Amniotic stem cell (primary cell): Measurements from ENCODE around the gene NTRK3.

ENCODE experiments used
- DNase-seq: peaks from one replicate; lab custom pipeline; 2025; lab: John Stamatoyannopoulos, UW

NTRK3 gene

GRCh38 chr15:88179562-88179961, 77.0 kb downstream of the NTRK3 start:
- DNase-seq = no peak

- DNase-seq = no peak
These were observed 77.9 kb downstream of the NTRK3 start for GRCh38 chr15:88178631-88179030.

- no peak for DNase-seq
These were observed 79.1 kb downstream of the NTRK3 start for GRCh38 chr15:88177451-88177850.

GRCh38 chr15:88174571-88174970, 82.0 kb downstream of the NTRK3 start:
- no peak for DNase-seq

- no peak for DNase-seq
These were observed 90.2 kb downstream of the NTRK3 start for GRCh38 chr15:88166082-88166993.

- DNase-seq = no peak
These were observed 94.9 kb downstream of the NTRK3 start for GRCh38 chr15:88161636-88162035.

- no peak for DNase-seq
These were observed 101.2 kb downstream of the NTRK3 start for GRCh38 chr15:88155310-88155709.

- no peak for DNase-seq
These were observed 103.9 kb downstream of the NTRK3 start for GRCh38 chr15:88152672-88153071.

- DNase-seq = no peak
These were observed 108.8 kb downstream of the NTRK3 start for GRCh38 chr15:88147760-88148159.

GRCh38 chr15:88144921-88145653, 111.5 kb downstream of the NTRK3 start:
- no peak for DNase-seq

GRCh38 chr15:88142121-88142520, 114.4 kb downstream of the NTRK3 start:
- no peak for DNase-seq

GRCh38 chr15:88141269-88141889, 115.2 kb downstream of the NTRK3 start:
- DNase-seq = no peak

- no peak for DNase-seq
These were observed 116.1 kb downstream of the NTRK3 start for GRCh38 chr15:88140398-88140797.

GRCh38 chr15:88139936-88140335, 116.6 kb downstream of the NTRK3 start:
- DNase-seq = no peak

- no peak for DNase-seq
These were observed 122.7 kb downstream of the NTRK3 start for GRCh38 chr15:88133795-88134194.

GRCh38 chr15:88132499-88132898, 124.0 kb downstream of the NTRK3 start:
- DNase-seq = no peak

GRCh38 chr15:88131937-88132336, 124.6 kb downstream of the NTRK3 start:
- DNase-seq = no peak

GRCh38 chr15:88127432-88127790, 129.1 kb downstream of the NTRK3 start:
- DNase-seq = no peak

GRCh38 chr15:88126695-88127431, 129.7 kb downstream of the NTRK3 start:
- DNase-seq = no peak

GRCh38 chr15:88125576-88125975, 131.0 kb downstream of the NTRK3 start:
- no peak for DNase-seq

- DNase-seq = no peak
These were observed 132.3 kb downstream of the NTRK3 start for GRCh38 chr15:88124199-88124598.

GRCh38 chr15:88121968-88122530, 134.5 kb downstream of the NTRK3 start:
- no peak for DNase-seq
